OCI-LY7 (cell line): ENCODE data around the gene FGD4. TPM values are rescaled to one million over a fixed set of nuclear protein-coding genes. Genes with fewer than 3 reads are reported as not detected.

Experiments used
- BruUV-seq: library from RNA; stranded (reverse); fragments of 400-500 nt; replicated peaks from 2 replicates; lab custom pipeline; 2021; lab: Mats Ljungman, UMichigan
- CTCF ChIA-PET: fragments of 300-600 bp; sonication (Branson Sonifier 250); formaldehyde crosslinking; loops from one replicate; lab custom pipeline; 2022; ENCODE audit warnings: antibody characterized with exemption; ENCODE audit not compliant: unreplicated experiment; lab: Charles Lee
- POLR2A ChIA-PET: fragments of 300-600 bp; sonication (Branson Sonifier 250); formaldehyde crosslinking; loops from one replicate; lab custom pipeline; 2022; ENCODE audit warnings: antibody characterized with exemption; lab: Charles Lee
- DNase-seq: peaks from one replicate; pipeline ENCODE4 v3.0.0-alpha.2; 2015; ENCODE audit warnings: low spot score
- H2AFZ ChIP-seq: fragments of 200-600 bp; sonication (generic), shearing (Covaris generic); 2 replicates; pipeline ENCODE4 v1.6.1; 2014; ENCODE audit warnings: mild to moderate bottlenecking, antibody characterized with exemption, low read length, moderate library complexity
- H3K27ac ChIP-seq: fragments of 200-600 bp; sonication (generic); 2 replicates; pipeline ENCODE4 v1.5.1; 2014; ENCODE audit warnings: mixed run types, low read depth, mild to moderate bottlenecking, moderate library complexity, low read length, inconsistent platforms; ENCODE audit not compliant: poor library complexity, severe bottlenecking
- H3K36me3 ChIP-seq: fragments of 200-600 bp; sonication (generic); 2 replicates; pipeline ENCODE4 v1.6.1; 2014; ENCODE audit warnings: mild to moderate bottlenecking, antibody characterized with exemption, low read length, moderate library complexity, mixed read lengths; ENCODE audit not compliant: insufficient read depth
- H3K4me1 ChIP-seq: fragments of 200-600 bp; sonication (generic); 2 replicates; pipeline ENCODE4 v1.5.1; 2014; ENCODE audit warnings: mild to moderate bottlenecking, low read length; ENCODE audit not compliant: insufficient read depth, poor library complexity, severe bottlenecking
- H3K4me2 ChIP-seq: fragments of 200-600 bp; sonication (generic); 2 replicates; pipeline ENCODE4 v1.6.1; 2014; ENCODE audit warnings: mild to moderate bottlenecking, low read length
- H3K4me3 ChIP-seq: fragments of 200-600 bp; sonication (generic); 2 replicates; pipeline ENCODE4 v1.5.1; 2014; ENCODE audit warnings: mild to moderate bottlenecking, low read depth, low read length; ENCODE audit not compliant: poor library complexity, severe bottlenecking
- H3K79me2 ChIP-seq: fragments of 200-600 bp; sonication (generic); 2 replicates; pipeline ENCODE4 v1.6.1; 2016; ENCODE audit warnings: low read depth, mild to moderate bottlenecking, low read length, moderate library complexity, mixed read lengths; ENCODE audit not compliant: insufficient read depth
- H3K9me2 ChIP-seq: fragments of 200-600 bp; sonication (generic); 2 replicates; pipeline ENCODE4 v1.6.1; 2016; ENCODE audit warnings: mild to moderate bottlenecking, low read length, mixed read lengths; ENCODE audit not compliant: insufficient read depth
- H3K9me3 ChIP-seq: fragments of 200-600 bp; sonication (generic); 2 replicates; pipeline ENCODE4 v1.6.1; 2014; ENCODE audit warnings: mild to moderate bottlenecking, mixed run types, low read length, mixed read lengths
- H4K20me1 ChIP-seq: fragments of 200-600 bp; sonication (generic); 2 replicates; pipeline ENCODE4 v1.6.1; 2014; ENCODE audit warnings: mild to moderate bottlenecking, antibody characterized with exemption, low read length, moderate library complexity, mixed read lengths; ENCODE audit not compliant: insufficient read depth
- CTCF ChIP-seq: fragments of 200-600 bp; sonication (generic); conservative IDR thresholded peaks from 2 replicates; pipeline ENCODE4 v1.5.1; 2014; ENCODE audit warnings: mild to moderate bottlenecking, antibody characterized with exemption, low read length, moderate library complexity, mixed read lengths
- EZH2phosphoT487 ChIP-seq: fragments of 200-600 bp; sonication (generic); IDR thresholded peaks from 2 replicates; pipeline ENCODE4 v1.6.1; 2018; ENCODE audit warnings: low read depth, borderline replicate concordance, mild to moderate bottlenecking, mixed run types, antibody characterized with exemption, low read length, moderate library complexity, mixed read lengths
- intact Hi-C: fragments of 100-400 bp; cut with micrococcal nuclease; formaldehyde crosslinking; loops from one replicate; pipeline ENCODE4 v1.10.0; 2022; ENCODE audit not compliant: unreplicated experiment
- total RNA-seq, 2 experiments: library from RNA; depleted of rRNA in 1 of 2; stranded (reverse); fragments of >200 nt in 1 of 2; shearing (Covaris generic) in 1 of 2; gene quantifications; 2 replicates each; pipeline ENCODE4 v1.2.3, GENCODE V29; 2014 to 2022

FGD4 gene
- total RNA-seq, 2 experiments from 2014 or later, result 14.9 to 19.3 TPM

DNA sequence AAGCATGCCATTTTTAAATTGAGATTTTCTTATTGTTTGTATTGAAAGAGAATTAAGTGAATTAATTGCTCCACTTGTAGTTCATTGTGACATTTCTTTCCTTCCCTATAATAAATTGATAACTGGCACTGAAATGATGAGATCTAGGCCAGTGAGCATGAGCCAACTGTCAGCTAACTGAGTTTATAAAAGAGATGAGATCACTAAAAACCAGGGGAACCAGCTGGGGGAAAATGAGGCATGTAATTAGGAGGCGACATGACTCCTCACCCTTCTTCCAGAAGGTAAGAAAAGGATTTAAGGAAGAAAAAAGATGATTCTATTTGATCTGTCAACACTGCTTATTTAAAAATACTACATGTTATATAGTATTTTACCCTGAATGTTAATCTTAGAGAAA lies 175.2 kb downstream of the FGD4 start:
- BruUV-seq, result no TSS peak
- H2AFZ ChIP-seq, result no peak overlapping the region
- no peak overlapping the region for H3K4me2 ChIP-seq
- ChIA-PET CTCF (no interaction called here), POLR2A (interaction anchor here (0.7 kb wide), 1 partner anchor 10 kb away, joined by 3 read pairs; no protein-coding TSS in a partner anchor)
- no peaks in the 10 kb centered on the region for H3K9me2 ChIP-seq
- H3K36me3 ChIP-seq, result peaks cover 51% of the 10 kb centered on the region
- no peak overlapping the region for H3K4me3 ChIP-seq
- no peaks in the 10 kb centered on the region for H3K4me1 ChIP-seq
- H3K79me2 ChIP-seq, result no peaks in the 10 kb centered on the region
- H3K9me3 ChIP-seq, result peaks cover 7% of the 10 kb centered on the region; the same call in 1 of the 2 replicates
- DNase-seq, result no peak
- H4K20me1 ChIP-seq, result no peaks in the 10 kb centered on the region
- no peak overlapping the region for H3K27ac ChIP-seq
- TF ChIP-seq CTCF (no peak), EZH2phosphoT487 (no peak)
- intact Hi-C loops, result no loop called here

GRCh38 chr12:32577328-32577727 lies 178.0 kb downstream of the FGD4 start:
- Histone ChIP-seq H4K20me1 (no peaks in the 10 kb centered on the region), H3K36me3 (peaks cover 72% of the 10 kb centered on the region), H3K4me1 (no peaks in the 10 kb centered on the region), H3K27ac (no peak overlapping the region), H2AFZ (no peak overlapping the region), H3K4me2 (no peak overlapping the region), H3K79me2 (no peaks in the 10 kb centered on the region), H3K4me3 (no peak overlapping the region), H3K9me2 (no peaks in the 10 kb centered on the region), H3K9me3 (peaks cover 7% of the 10 kb centered on the region; the same call in 1 of the 2 replicates)
- BruUV-seq, result no TSS peak
- no peak for DNase-seq
- ChIA-PET POLR2A (interaction anchor here (0.7 to 1.4 kb wide), 2 partner anchors 28 to 120 kb away, joined by 3 read pairs; no protein-coding TSS in a partner anchor), CTCF (no interaction called here)
- intact Hi-C loops, result no loop called here
- TF ChIP-seq EZH2phosphoT487, result no peak

DNA sequence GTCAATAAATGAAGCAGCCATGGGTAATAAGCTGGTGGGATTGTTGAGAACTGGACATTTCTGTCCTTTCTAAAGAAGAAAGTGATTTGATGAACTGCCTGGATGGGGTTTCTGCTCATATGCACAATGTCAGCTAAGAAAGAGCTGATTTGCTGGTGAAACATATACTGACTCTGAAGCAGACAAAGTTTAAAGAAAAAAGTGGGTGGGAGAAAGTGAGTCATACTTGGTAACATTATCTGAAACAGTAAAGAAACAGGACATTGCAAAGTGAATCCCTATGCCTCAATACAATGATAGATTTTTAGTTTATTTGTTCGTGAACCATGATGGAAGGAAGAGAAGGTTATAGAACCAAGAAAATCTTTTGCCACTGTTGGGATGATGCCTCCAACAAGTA lies 184.2 kb downstream of the FGD4 start:
- peaks cover 57% of the 10 kb centered on the region for H3K36me3 ChIP-seq
- no peaks in the 10 kb centered on the region for H4K20me1 ChIP-seq
- no peaks in the 10 kb centered on the region for H3K9me2 ChIP-seq
- H3K9me3 ChIP-seq, result no peaks in the 10 kb centered on the region
- intact Hi-C loops, result no loop called here
- no peak for TF ChIP-seq CTCF
- no peak overlapping the region for H3K27ac ChIP-seq
- POLR2A ChIA-PET, result interaction anchor here (0.7 kb wide), 1 partner anchor 12 kb away, joined by 3 read pairs; no protein-coding TSS in a partner anchor
- no peaks in the 10 kb centered on the region for H3K79me2 ChIP-seq
- H3K4me3 ChIP-seq, result no peak overlapping the region
- no peak overlapping the region for H2AFZ ChIP-seq
- CTCF ChIA-PET, result no interaction called here
- no peak overlapping the region for H3K4me2 ChIP-seq
- DNase-seq, result no peak
- BruUV-seq, result no TSS peak
- peaks cover 20% of the 10 kb centered on the region for H3K4me1 ChIP-seq
